OCI-LY1 (cell line): ENCODE data around the gene CSNK1E.
A peak's percentile ranks its signal among the peaks of the same experiment; 100 is the strongest.

Experiments
- H2AFZ ChIP-seq: fragments of 200-600 bp; sonication (generic), shearing (Covaris generic); 2 replicates; pipeline ENCODE4 v1.6.0; 2014; ENCODE audit warnings: antibody characterized with exemption, mild to moderate bottlenecking, low read length
- H3F3A ChIP-seq: fragments of 200-600 bp; sonication (generic), shearing (Covaris generic); 2 replicates; pipeline ENCODE4 v1.6.0; 2014; ENCODE audit warnings: mild to moderate bottlenecking, antibody characterized with exemption, low read length, moderate library complexity; ENCODE audit not compliant: insufficient read depth
- H3K27ac ChIP-seq: fragments of 200-600 bp; sonication (generic); 2 replicates; pipeline ENCODE4 v1.5.1; 2014; ENCODE audit warnings: low read length, mixed run types, mild to moderate bottlenecking, low read depth; ENCODE audit not compliant: poor library complexity, severe bottlenecking
- H3K27me3 ChIP-seq: fragments of 200-600 bp; sonication (generic); 2 replicates; pipeline ENCODE4 v1.6.0; 2014; ENCODE audit warnings: antibody characterized with exemption, mild to moderate bottlenecking, low read length, moderate library complexity; ENCODE audit not compliant: insufficient read depth
- H3K36me3 ChIP-seq: fragments of 200-600 bp; sonication (generic); 2 replicates; pipeline ENCODE4 v1.6.1; 2014; ENCODE audit warnings: mild to moderate bottlenecking, antibody characterized with exemption, low read length, moderate library complexity, mixed read lengths; ENCODE audit not compliant: insufficient read depth
- H3K4me1 ChIP-seq: fragments of 200-600 bp; sonication (generic); 2 replicates; pipeline ENCODE4 v1.5.1; 2014; ENCODE audit warnings: mild to moderate bottlenecking, low read length, moderate library complexity; ENCODE audit not compliant: insufficient read depth, severe bottlenecking
- H3K4me2 ChIP-seq: fragments of 200-600 bp; sonication (generic), shearing (Covaris generic); 2 replicates; pipeline ENCODE4 v1.6.1; 2014; ENCODE audit warnings: low read length
- H3K4me3 ChIP-seq: fragments of 200-600 bp; sonication (generic); 2 replicates; pipeline ENCODE4 v1.5.1; 2014; ENCODE audit warnings: low read length, low read depth, mild to moderate bottlenecking, mixed read lengths; ENCODE audit not compliant: poor library complexity, severe bottlenecking
- H3K79me2 ChIP-seq: fragments of 200-600 bp; shearing (Covaris generic); 2 replicates; pipeline ENCODE4 v1.6.1; 2016; ENCODE audit warnings: mixed run types, low read length, mixed read lengths; ENCODE audit not compliant: insufficient read depth
- H3K9ac ChIP-seq: fragments of 200-600 bp; sonication (generic), shearing (Covaris generic); 2 replicates; pipeline ENCODE4 v1.6.1; 2014; ENCODE audit warnings: mild to moderate bottlenecking, low read length, mixed read lengths
- H3K9me2 ChIP-seq: fragments of 200-600 bp; sonication (generic), shearing (Covaris generic); 2 replicates; pipeline ENCODE4 v1.6.1; 2014; ENCODE audit warnings: low read depth, mild to moderate bottlenecking, low read length, mixed read lengths
- H3K9me3 ChIP-seq: fragments of 200-600 bp; shearing (Covaris generic); 2 replicates; pipeline ENCODE4 v1.6.1; 2014; ENCODE audit warnings: low read length, mixed read lengths
- H4K20me1 ChIP-seq: fragments of 200-600 bp; sonication (generic), shearing (Covaris generic); 2 replicates; pipeline ENCODE4 v1.6.0; 2016; ENCODE audit warnings: mild to moderate bottlenecking, low read length; ENCODE audit not compliant: insufficient read depth
- CTCF ChIP-seq: fragments of 200-600 bp; sonication (generic), shearing (Covaris generic); IDR thresholded peaks from 2 replicates; pipeline ENCODE4 v1.5.1; 2017; ENCODE audit warnings: mild to moderate bottlenecking, antibody characterized with exemption, low read length, moderate library complexity, mixed read lengths
- EZH2 ChIP-seq: fragments of 200-600 bp; sonication (generic), shearing (Covaris generic); IDR thresholded peaks from 2 replicates; pipeline ENCODE4 v1.8.0; 2017; ENCODE audit warnings: borderline replicate concordance, mixed run types, mild to moderate bottlenecking, antibody characterized with exemption, low read length, moderate library complexity, mixed read lengths

Gene CSNK1E

GRCh38 chr22:38262051-38262795 lies 55.0 kb downstream of the CSNK1E start:
- Histone ChIP-seq H2AFZ (no peak overlapping the region), H3K9ac (no peak overlapping the region), H3K4me2 (no peak overlapping the region), H4K20me1 (no peaks in the 10 kb centered on the region), H3K4me1 (peaks cover 17% of the 10 kb centered on the region), H3F3A (no peaks in the 10 kb centered on the region), H3K9me3 (no peaks in the 10 kb centered on the region), H3K79me2 (no peaks in the 10 kb centered on the region), H3K4me3 (no peak overlapping the region), H3K9me2 (no peaks in the 10 kb centered on the region), H3K27me3 (no peaks in the 10 kb centered on the region), H3K36me3 (no peaks in the 10 kb centered on the region; the same call in 1 of the 2 replicates), H3K27ac (no peak overlapping the region)
- TF ChIP-seq CTCF (peak; percentile 82), EZH2 (no peak)

- Histone ChIP-seq H3K27me3 (no peaks in the 10 kb centered on the region), H2AFZ (no peak overlapping the region), H3K79me2 (no peaks in the 10 kb centered on the region), H3K9me3 (no peaks in the 10 kb centered on the region), H3K9ac (no peak overlapping the region), H3K27ac (peak overlapping the region; percentile 24), H3K36me3 (no peaks in the 10 kb centered on the region; the same call in 1 of the 2 replicates), H3F3A (no peaks in the 10 kb centered on the region), H4K20me1 (no peaks in the 10 kb centered on the region), H3K9me2 (no peaks in the 10 kb centered on the region), H3K4me1 (peaks cover 17% of the 10 kb centered on the region), H3K4me2 (peak overlapping the region; percentile 42), H3K4me3 (peak overlapping the region; percentile 3)
- TF ChIP-seq EZH2 (no peak), CTCF (peak; percentile 13; the same call in 1 of the 2 replicates)
Measured at GRCh38 chr22:38260761-38261681, 56.2 kb downstream of the CSNK1E start.

- Histone ChIP-seq H3K4me3 (no peak overlapping the region), H2AFZ (no peak overlapping the region), H3K27me3 (no peaks in the 10 kb centered on the region), H3K9ac (no peak overlapping the region), H4K20me1 (no peaks in the 10 kb centered on the region), H3K27ac (no peak overlapping the region), H3K79me2 (no peaks in the 10 kb centered on the region), H3K4me2 (no peak overlapping the region), H3K36me3 (no peaks in the 10 kb centered on the region), H3K9me2 (no peaks in the 10 kb centered on the region), H3K4me1 (peaks cover 17% of the 10 kb centered on the region), H3F3A (no peaks in the 10 kb centered on the region), H3K9me3 (no peaks in the 10 kb centered on the region)
- TF ChIP-seq CTCF, result no peak
- no peak for TF ChIP-seq EZH2
Measured at GRCh38 chr22:38259370-38259769, 57.9 kb downstream of the CSNK1E start.
